NCI-H345 (cell line): ENCODE data around the gene METTL25B.

Source experiments
- DNase-seq: peaks from one replicate; lab custom pipeline; 2025; lab: John Stamatoyannopoulos, UW

METTL25B gene

DNA sequence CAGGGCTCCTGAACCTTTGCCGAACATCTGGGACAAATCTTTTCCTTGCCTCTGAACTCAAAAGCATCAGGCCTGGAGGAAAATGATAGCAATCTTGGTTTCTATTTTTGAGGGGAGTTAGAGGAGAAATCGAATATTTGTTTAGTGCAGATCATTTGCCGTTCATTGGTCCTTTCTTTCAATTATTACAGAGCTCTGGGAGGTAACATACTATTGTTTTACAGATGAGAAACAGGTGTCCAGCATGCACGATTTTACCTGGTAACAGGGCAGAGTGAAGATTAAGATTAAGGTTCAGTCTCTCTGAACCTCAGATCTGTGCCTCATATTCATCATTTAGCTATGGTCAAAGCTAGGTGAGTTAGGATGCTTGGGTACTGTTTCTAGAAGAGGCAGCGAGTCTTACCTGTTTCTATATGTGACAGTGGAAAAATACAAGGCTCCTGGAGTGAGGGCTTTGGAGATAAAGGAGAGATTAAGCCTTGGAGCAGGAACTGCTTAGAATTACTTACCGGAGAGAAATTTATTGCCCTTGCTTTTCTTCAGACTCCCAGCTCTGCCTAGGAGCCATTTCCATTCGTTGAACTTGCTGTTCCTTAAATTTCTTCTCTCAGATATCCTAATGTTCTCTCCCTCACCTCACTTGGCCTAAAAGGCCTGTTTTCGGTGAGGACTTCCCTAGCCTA lies 40.5 kb downstream of the METTL25B start:
- no peak for DNase-seq

- DNase-seq = no peak
Measured at GRCh38 chr1:156772222-156772621, 44.0 kb downstream of the METTL25B start.

DNA sequence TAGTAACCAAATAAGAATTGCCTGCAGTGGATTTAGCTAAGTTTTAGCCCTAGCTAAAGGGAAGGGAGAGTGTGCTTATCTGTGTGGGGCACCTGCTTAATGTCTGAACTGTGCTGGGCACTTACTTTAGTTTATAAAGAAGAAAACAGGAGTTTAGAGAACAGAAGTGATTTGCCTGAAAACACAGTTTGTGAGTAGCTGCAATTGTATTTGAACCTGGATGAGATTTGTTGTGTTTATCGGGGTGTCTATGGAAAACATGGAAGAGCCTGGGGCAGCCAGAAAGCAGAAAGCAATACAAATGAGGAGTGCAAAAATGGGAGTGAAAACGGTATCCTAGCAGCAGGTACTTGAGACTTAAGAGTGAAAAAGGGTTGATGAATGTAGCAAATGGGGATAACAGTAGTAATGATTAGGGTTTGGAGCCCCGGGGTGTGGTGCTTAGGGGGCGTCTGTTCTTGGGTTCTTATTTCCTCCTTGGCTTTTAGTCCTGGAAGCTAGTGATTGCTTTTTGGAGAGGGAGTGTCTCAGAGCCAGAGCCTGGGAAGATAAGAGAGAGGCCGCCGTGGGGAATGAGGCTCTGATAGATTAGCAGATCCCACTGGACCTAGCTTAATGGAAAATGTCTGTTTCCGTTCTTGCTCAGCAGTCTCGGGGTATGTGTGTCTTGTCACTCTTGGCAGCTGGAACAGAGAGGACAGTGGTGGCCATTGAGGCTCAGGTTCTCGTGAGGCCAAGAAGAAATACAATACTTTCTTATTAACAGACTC lies 44.6 kb downstream of the METTL25B start:
- DNase-seq = no peak

- DNase-seq = no peak
Measured at GRCh38 chr1:156773607-156774006, 45.3 kb downstream of the METTL25B start.

GRCh38 chr1:156775799-156776198 lies 47.5 kb downstream of the METTL25B start:
- no peak for DNase-seq

- no peak for DNase-seq
Measured at GRCh38 chr1:156776942-156777341, 48.7 kb downstream of the METTL25B start.

GRCh38 chr1:156777573-156777972 lies 49.3 kb downstream of the METTL25B start:
- DNase-seq = no peak

DNA sequence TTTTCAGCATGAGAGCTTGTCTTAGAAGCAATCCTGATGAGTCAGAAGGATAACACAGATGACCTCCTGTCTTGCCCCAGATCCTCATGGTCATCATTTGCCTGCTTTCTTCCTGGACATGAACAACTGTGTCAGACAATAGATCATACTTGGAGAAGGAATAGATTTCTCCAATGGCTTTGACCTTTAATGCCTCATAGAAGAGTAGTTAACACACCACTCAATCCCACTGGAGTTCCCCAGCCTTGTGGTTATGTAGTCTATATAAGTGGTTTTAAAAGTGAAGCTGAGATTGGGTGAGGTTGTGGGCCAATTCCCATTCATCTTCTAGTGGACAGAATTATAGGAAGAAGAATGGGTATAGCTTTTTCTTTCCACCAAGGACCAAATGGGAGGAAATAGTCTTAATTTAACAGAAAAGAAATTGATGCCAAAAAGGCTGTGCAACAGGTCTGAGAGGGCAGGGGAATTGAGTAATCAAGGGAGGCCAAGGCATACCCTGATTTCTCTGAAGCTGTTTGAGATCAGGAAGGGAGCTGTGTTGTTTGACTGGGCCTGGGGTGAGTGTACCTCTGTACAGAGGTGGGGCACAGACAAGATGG lies 53.4 kb downstream of the METTL25B start:
- DNase-seq = no peak

- DNase-seq = no peak
Measured at GRCh38 chr1:156785458-156785857, 57.2 kb downstream of the METTL25B start.
